HG02970 (cell line): ENCODE data around the gene CDS1.
A peak's percentile ranks its signal among the peaks of the same experiment; 100 is the strongest.
"Not testable (repeated sequence)": the region's sequence is repeated elsewhere in the genome, so short reads cannot be mapped to it uniquely, and the experiment has no call there.

Experiments
- ATAC-seq: cut with Tn5 transposase; IDR thresholded peaks from one replicate; pipeline ENCODE4 v1.9.1; 2021; ENCODE audit warnings: mild to moderate bottlenecking, moderate library complexity, moderate number of reproducible peaks; ENCODE audit not compliant: unreplicated experiment, low FRiP score

CDS1 gene

GRCh38 chr4:84582988-84583875 lies at the start of gene CDS1:
Gene CDS1, plus strand, starts transcription at chr4:84583127. Its CDS starts 275 bp downstream, at chr4:84583402.
- peak; percentile 38 for ATAC-seq

- no peak for ATAC-seq
Measured at GRCh38 chr4:84535901-84536300, 47.0 kb upstream of the CDS1 start.

GRCh38 chr4:84545093-84545492 lies 37.8 kb upstream of the CDS1 start:
- no peak for ATAC-seq

GRCh38 chr4:84547211-84547610 lies 35.7 kb upstream of the CDS1 start:
- ATAC-seq, result no peak

GRCh38 chr4:84549191-84549590 lies 33.7 kb upstream of the CDS1 start:
- ATAC-seq, result not testable (repeated sequence)

- no peak for ATAC-seq
Measured at GRCh38 chr4:84562156-84562555, 20.8 kb upstream of the CDS1 start.

- no peak for ATAC-seq
Measured at GRCh38 chr4:84563002-84563401, 19.9 kb upstream of the CDS1 start.

GRCh38 chr4:84565951-84566350 lies 17.0 kb upstream of the CDS1 start:
- no peak for ATAC-seq

- ATAC-seq, result no peak
Measured at GRCh38 chr4:84568496-84568895, 14.4 kb upstream of the CDS1 start.

- no peak for ATAC-seq
Measured at GRCh38 chr4:84569009-84569408, 13.9 kb upstream of the CDS1 start.

GRCh38 chr4:84573385-84574068 lies 9.4 kb upstream of the CDS1 start:
- ATAC-seq, result no peak

- no peak for ATAC-seq
Measured at GRCh38 chr4:84574069-84574720, 8.7 kb upstream of the CDS1 start.

- no peak for ATAC-seq
Measured at GRCh38 chr4:84578540-84579402, 4.2 kb upstream of the CDS1 start.

GRCh38 chr4:84579403-84579776 lies 3.5 kb upstream of the CDS1 start:
- no peak for ATAC-seq

- peak; percentile 68 for ATAC-seq
Measured at GRCh38 chr4:84582302-84582987, 482 bp upstream of the CDS1 start.

- ATAC-seq, result no peak
Measured at GRCh38 chr4:84583876-84584380, 1.0 kb downstream of the CDS1 start.

GRCh38 chr4:84585251-84585650 lies 2.3 kb downstream of the CDS1 start:
- no peak for ATAC-seq

- no peak for ATAC-seq
Measured at GRCh38 chr4:84594724-84595123, 11.8 kb downstream of the CDS1 start.

- ATAC-seq, result no peak
Measured at GRCh38 chr4:84596826-84597225, 13.9 kb downstream of the CDS1 start.

GRCh38 chr4:84597450-84597849 lies 14.5 kb downstream of the CDS1 start:
- no peak for ATAC-seq
